Stimulated activated CD4-positive, alpha-beta T cell treated with anti-CD3 and anti-CD28 coated beads, Interleukin-15, amount 100 ng/mL, for 1 hour (primary cell): ENCODE results near the gene RETREG1.
"Not testable (repeated sequence)": the region's sequence is repeated elsewhere in the genome, so short reads cannot be mapped to it uniquely, and the experiment has no call there.

ENCODE experiments used
- DNase-seq, 2 donors: peaks; one replicate each; pipeline ENCODE4 v3.0.0-alpha.2; 2020; ENCODE audit warnings: low read depth in 1 of 2, low spot score in 1 of 2

The RETREG1 gene

GRCh38 chr5:16557477-16557876 lies 59.3 kb downstream of the RETREG1 start:
- no peak for DNase-seq

GRCh38 chr5:16554110-16554509 lies 62.7 kb downstream of the RETREG1 start:
- DNase-seq, result no peak

DNA sequence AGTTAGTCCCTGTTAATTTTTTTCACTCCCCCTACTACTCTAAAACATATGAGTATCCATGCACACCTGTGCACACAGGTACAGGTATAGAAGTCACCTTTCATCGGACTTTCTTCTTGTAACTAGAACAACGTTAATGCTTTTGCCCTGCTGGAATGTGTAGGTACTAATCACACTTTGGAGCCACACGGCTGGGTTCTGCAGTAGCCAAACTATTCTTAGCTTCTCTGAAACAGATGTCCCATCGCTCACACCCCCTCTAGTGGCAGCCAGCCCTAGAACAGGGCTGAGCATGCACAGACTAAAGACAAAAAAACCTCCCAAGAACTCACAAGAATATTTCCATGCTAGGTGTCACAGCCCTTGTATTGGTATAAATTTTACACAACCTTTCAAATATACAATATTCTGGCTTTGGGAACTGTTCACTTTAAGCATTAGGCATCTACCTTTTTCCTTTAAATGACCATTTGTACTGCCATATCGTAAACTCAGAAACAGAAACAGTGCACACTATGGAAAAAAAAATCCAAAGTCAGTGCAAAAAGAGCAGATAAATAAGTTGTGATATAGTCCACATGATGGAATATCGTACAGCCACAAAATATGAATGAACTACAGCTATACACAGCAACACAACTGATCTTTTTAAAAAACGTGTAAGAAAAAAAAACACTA lies 64.0 kb downstream of the RETREG1 start:
- DNase-seq, result peak in 1 of 2 donors; percentile 43

GRCh38 chr5:16551628-16552027 lies 65.2 kb downstream of the RETREG1 start:
- no peak for DNase-seq

DNA sequence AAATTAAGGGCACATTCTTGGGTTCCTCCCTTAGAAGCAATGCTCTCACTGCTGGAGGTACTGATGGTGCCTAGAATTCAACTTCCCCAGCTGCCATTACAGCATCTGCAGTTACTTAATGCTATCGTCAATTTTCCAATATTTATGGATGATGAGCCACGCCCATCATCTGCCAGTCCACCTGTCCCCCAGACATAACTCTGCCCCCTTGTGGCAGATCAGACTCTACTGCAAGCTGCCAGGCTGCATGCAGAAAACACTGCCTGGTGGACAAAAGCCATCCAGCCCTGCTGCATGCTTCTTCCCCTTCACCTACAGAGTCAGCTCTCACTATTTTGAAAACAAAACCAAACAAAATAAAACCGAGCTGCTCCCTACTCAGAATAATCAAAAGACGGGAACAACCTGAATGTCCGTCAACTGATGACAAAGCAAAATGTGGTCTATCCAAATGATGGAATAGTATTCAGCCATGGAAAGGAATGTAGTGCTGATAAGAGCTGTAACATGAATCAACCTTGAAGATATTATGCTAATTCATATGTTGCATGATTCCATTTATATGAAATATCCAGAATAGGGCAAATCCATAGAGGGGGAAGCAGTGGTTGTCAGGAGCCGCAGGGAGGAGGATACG lies 66.4 kb downstream of the RETREG1 start:
- no peak for DNase-seq

DNA sequence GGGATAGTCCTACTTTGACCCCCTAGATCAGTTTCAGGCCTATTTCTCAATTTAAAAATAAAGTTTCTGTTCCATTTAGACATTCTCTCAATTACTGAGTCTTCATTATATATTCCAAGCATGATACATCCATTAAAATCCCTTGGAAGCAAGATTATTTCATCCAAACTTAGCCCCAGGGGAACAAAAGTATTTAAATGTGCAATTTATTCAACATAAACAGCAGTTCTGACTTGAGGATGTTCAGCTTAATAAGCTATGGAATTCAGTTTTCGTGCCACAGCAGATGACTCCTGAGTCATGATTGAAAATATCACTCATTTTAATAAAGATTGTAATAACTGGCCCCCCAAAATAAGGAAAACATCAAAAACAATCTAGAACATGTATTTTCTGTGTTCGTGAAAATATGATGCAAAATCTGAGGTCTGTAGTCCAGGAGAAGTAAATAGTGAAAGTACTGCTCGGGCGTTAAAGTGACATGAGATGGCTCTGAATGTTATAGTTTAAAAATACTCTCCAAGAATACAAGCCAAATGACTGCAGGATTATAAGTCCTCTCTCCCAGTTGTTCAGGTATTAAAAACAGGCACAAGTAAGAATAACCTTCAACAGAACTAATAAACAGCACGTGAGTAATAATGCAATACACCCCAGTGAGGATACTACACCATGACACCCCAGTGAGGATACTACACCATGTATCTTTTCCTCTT lies 67.1 kb downstream of the RETREG1 start:
- no peak for DNase-seq

- DNase-seq, result no peak
These were observed 68.0 kb downstream of the RETREG1 start for GRCh38 chr5:16548812-16549211.

DNA sequence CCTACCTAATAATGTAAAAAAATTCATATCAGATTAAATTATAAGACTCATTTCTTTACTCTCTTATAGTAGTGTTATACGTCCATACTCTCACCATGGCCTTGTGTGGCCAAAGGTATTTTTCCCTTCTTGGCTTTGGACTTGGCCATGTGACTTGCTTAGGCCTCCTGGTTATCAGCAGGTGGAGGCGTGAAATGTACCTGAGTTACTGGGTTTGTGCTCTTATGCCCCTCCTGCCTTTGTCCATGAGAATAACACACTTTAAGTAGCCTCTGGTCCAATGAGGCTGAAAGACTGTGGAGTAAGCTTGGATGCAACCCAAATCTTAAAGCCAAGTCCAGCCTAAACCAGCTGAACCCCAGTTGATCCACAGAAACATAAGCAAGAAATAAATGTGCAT lies 68.7 kb downstream of the RETREG1 start:
- no peak for DNase-seq

DNA sequence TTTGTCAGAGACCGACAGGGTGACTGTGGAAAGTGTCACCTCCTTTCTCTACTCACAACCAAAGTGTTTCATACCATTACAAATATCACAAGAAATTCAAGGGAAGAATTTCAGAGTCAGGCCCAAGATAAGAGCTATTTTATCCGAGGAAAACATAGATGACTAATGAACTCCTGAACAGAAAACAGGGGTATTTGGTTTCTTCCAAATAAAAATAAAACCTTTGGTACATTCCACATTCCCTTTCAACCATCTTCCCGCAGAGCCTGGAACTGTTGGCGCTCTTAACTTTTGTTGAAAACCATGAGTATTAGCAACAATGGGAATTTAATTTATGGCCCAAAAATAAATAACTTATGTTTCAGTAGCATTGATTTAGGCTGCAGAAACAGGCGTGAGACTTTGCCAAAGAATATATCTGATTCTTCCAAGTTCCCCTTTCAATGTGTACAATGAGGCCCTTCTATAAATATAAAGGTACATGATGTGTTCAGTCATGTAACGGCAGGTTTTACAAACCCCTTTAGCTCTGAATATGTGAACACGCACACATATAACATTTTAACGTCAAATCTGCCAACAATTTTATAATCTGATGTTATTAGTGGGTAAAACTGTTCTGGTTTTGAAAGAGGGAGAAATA lies 69.5 kb downstream of the RETREG1 start:
- DNase-seq, result no peak

DNA sequence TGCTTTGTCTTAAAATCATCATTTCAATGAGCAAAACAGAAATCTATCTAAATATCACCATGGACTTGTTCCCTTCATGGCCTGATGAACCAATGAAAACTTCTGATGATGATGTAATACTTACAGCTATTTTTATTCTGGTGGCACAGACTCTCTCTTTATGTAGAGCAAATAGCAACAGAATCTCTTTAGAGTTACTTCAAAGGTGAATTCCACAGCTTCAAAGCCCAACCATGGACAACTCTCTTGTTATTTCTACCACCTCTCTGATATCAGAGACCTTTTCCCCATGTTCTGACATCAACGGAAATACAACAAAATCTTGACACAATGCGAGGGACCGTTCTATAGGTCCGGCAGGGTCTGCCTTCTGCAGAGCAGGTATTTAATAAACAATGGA lies 70.1 kb downstream of the RETREG1 start:
- DNase-seq, result no peak

DNA sequence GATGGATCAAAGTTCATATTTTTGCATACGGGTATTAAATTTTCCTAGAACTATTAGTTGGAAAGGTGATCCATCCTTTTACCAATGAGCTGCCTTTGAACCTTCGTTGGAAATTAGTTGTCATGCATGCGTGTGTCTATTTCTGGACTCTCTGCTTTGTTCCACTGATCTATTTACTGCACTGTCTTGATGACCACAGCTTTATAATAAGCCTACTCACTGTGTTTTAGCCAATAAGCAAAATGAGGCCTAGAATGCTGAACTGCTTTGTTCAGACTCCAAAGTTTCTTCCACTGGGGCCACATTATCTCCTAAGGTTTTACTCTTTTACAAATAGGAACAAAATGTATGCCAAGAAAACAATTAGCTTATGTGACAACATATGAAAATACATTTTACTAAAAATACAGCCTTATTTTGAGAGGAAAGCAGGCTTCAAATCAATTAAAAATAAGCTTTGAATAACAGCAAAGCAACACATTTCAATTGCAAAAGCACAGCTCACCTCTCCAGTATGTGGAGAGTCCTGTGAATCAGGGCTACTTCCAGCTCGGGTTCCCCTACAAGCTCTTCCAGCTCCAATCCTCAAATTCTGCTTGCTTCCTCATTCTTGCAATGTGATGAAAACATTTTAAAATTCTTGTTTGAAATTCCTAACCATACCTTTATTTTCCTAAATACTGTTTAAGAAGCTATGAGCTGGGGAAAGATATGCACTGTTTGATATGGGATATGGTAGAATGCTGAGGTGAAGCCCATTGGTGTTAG lies 72.0 kb downstream of the RETREG1 start:
- no peak for DNase-seq

DNA sequence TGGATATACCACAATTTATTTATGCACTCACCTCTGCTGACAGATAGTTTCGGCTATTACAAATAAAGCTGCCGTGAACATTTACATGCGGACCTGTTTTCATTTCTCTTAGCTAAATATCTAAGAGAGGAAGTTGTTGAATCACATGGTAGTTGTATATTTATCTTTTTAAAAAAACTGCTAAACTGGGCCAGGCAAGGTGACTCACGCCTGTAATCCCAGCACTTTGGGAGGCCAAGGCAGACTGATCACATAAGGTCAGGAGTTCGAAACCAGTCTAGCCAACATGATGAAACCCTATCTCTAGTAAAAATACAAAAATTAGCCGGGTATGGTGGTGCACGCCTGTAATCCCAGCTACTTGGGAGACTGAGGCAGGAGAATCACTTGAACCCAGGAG lies 73.6 kb downstream of the RETREG1 start:
- DNase-seq, result not testable (repeated sequence)

- no peak for DNase-seq
These were observed 74.6 kb downstream of the RETREG1 start for GRCh38 chr5:16542236-16542635.

DNA sequence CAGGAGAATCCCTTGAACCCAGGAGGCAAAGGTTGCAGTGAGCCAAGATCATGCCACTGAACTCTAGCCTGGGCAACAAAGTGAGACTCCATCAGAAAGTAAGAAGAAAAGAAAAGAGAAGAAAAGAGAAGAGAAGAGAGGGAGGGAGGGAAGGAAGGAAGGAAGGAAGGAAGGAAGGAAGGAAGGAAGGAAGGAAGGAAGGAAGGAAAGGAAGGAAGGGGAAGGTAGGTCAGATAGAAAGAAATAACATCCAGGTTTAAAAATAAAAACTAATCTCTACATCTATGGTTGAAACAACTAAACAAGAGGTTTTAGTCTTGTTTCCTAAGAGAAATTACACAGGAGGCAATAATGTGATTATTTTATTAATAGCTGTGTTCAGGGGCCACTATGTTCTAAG lies 75.2 kb downstream of the RETREG1 start:
- not testable (repeated sequence) for DNase-seq

GRCh38 chr5:16540421-16540820 lies 76.4 kb downstream of the RETREG1 start:
- no peak for DNase-seq

GRCh38 chr5:16539169-16539666 lies 77.6 kb downstream of the RETREG1 start:
- DNase-seq, result no peak

DNA sequence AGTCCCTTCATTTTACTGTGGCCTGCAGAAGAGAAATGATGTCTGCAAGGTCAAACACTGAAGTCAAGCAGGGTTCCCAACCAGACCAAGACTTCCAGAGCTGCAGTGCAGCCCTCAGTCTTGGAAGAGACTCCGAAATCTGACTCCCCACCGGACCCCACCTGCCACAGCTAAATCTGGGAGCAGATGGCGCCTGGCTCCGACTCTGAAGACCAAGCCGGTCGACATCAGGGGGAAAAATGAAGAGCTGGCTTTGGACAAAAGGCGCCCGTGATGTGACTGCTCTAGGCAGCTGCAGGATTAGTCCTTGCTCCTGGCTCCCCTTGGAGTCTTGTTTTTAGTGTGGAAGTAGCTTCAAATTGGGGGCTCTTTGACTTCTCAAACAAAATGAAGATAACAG lies 78.8 kb downstream of the RETREG1 start:
- no peak for DNase-seq

- DNase-seq, result no peak
These were observed 80.0 kb downstream of the RETREG1 start for GRCh38 chr5:16536818-16537217.

- no peak for DNase-seq
These were observed 80.6 kb downstream of the RETREG1 start for GRCh38 chr5:16536246-16536645.

GRCh38 chr5:16534280-16534679 lies 82.5 kb downstream of the RETREG1 start:
- DNase-seq, result no peak

DNA sequence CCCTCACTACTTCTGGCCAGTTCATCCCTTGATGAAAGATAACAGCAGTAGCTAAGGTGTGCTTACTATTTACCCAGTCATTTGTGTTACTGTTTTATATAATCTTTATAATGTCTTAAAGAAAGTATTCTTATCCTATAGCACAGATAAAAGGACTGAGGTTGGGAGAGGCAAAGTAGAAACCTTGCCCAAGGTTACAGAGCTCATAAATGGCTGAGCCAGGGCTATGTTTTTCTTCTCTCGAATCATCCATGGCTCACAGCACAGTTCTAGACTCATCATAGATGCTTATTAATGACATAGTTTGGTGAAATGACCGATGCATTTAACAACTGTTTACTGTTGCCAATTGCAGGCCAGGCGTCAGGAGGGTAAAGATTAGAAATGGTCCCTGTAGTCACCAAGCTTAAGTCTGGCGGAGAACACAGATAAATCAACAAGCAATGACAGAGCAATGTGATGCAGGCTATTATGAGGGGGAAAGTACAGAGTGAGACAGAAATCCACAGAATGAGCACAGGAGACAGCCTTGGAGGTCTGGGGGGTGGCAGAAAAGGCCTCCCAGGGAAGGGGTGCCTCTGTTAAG lies 85.6 kb downstream of the RETREG1 start:
- no peak for DNase-seq
